Neuronal stem cell (in vitro differentiated cells): ENCODE measurements around the gene ZNRF4.

Experiments used
- DNase-seq: peaks from one replicate; pipeline ENCODE4 v3.0.0-alpha.2; 2013; ENCODE audit warnings: low spot score
- H2AFZ ChIP-seq: one replicate; pipeline ENCODE4 v1.6.1; 2013; ENCODE audit warnings: mild to moderate bottlenecking, low read length, inconsistent platforms
- H2AK5ac ChIP-seq: 2 replicates; pipeline ENCODE4 v1.6.1; 2013; ENCODE audit warnings: low read depth, mild to moderate bottlenecking, inconsistent platforms, low read length, moderate library complexity, mixed read lengths
- H2BK120ac ChIP-seq: 2 replicates; pipeline ENCODE4 v1.6.1; 2013; ENCODE audit warnings: low read depth, mild to moderate bottlenecking, inconsistent platforms, low read length, moderate library complexity, mixed read lengths
- H2BK12ac ChIP-seq: one replicate; pipeline ENCODE4 v1.6.1; 2013; ENCODE audit warnings: low read length, inconsistent platforms
- H2BK15ac ChIP-seq: 2 replicates; pipeline ENCODE4 v1.6.1; 2013; ENCODE audit warnings: mild to moderate bottlenecking, low read length, inconsistent platforms, mixed read lengths
- H2BK5ac ChIP-seq: one replicate; pipeline ENCODE4 v1.6.1; 2013; ENCODE audit warnings: inconsistent platforms, mild to moderate bottlenecking, low read length, moderate library complexity
- H3K14ac ChIP-seq: one replicate; pipeline ENCODE4 v1.6.1; 2013; ENCODE audit warnings: low read length, inconsistent platforms
- H3K18ac ChIP-seq: 2 replicates; pipeline ENCODE4 v1.6.1; 2013; ENCODE audit warnings: low read length, inconsistent platforms
- H3K23ac ChIP-seq: 2 replicates; pipeline ENCODE4 v1.6.1; 2013; ENCODE audit warnings: low read depth, mild to moderate bottlenecking, mixed read lengths, low read length, inconsistent platforms; ENCODE audit not compliant: poor library complexity
- H3K27ac ChIP-seq: replicated peaks from 3 replicates; pipeline ENCODE4 v1.5.1; 2013; ENCODE audit warnings: low read length, inconsistent platforms
- H3K27me3 ChIP-seq, 3 experiments: 2 replicates each; pipeline ENCODE4 v1.6.1; 2013; ENCODE audit warnings: low read length in 3 of 3, mild to moderate bottlenecking in 2 of 3, inconsistent platforms in 1 of 3, low read depth in 1 of 3, mixed read lengths in 1 of 3, moderate library complexity in 1 of 3; ENCODE audit not compliant: control insufficient read depth in 3 of 3, insufficient read depth in 3 of 3
- H3K36me3 ChIP-seq, 2 donors: replicated peaks in 1 of 2; 2 replicates each; pipeline ENCODE4 v1.6.1; 2013; ENCODE audit warnings: low read length in 2 of 2; ENCODE audit not compliant: control insufficient read depth in 2 of 2, insufficient read depth in 2 of 2
- H3K4ac ChIP-seq: 2 replicates; pipeline ENCODE4 v1.6.1; 2013; ENCODE audit warnings: inconsistent platforms, mild to moderate bottlenecking, low read length, moderate library complexity
- H3K4me1 ChIP-seq, 2 donors: 1 replicate in 1 of 2; 2 replicates in 1 of 2; pipeline ENCODE4 v1.6.1; 2013; ENCODE audit warnings: low read length in 2 of 2, low read depth in 1 of 2; ENCODE audit not compliant: control insufficient read depth in 2 of 2, insufficient read depth in 1 of 2
- H3K4me2 ChIP-seq: one replicate; pipeline ENCODE4 v1.6.1; 2013; ENCODE audit warnings: mild to moderate bottlenecking, low read length, inconsistent platforms; ENCODE audit not compliant: insufficient read depth, poor library complexity, severe bottlenecking
- H3K4me3 ChIP-seq, 2 donors: 2 replicates each; pipeline ENCODE4 v1.5.1; 2013; ENCODE audit warnings: low read length in 2 of 2, mild to moderate bottlenecking in 2 of 2, inconsistent platforms in 1 of 2, moderate library complexity in 1 of 2
- H3K79me1 ChIP-seq: one replicate; pipeline ENCODE4 v1.6.1; 2013; ENCODE audit warnings: low read depth, mild to moderate bottlenecking, inconsistent platforms, low read length, moderate library complexity
- H3K9ac ChIP-seq: one replicate; pipeline ENCODE4 v1.6.1; 2013; ENCODE audit warnings: mild to moderate bottlenecking, low read depth, low read length, inconsistent platforms; ENCODE audit not compliant: poor library complexity
- H3K9me3 ChIP-seq, 2 donors: replicated peaks in 1 of 2; 2 replicates each; pipeline versions ENCODE3 to v1.6.1; 2013; ENCODE audit warnings: low read length in 2 of 2, mild to moderate bottlenecking in 2 of 2, inconsistent platforms in 1 of 2, low read depth in 1 of 2, mixed read lengths in 1 of 2, moderate library complexity in 1 of 2; ENCODE audit not compliant: control insufficient read depth in 2 of 2, insufficient read depth in 1 of 2
- H4K8ac ChIP-seq: one replicate; pipeline ENCODE4 v1.6.1; 2013; ENCODE audit warnings: low read depth, mild to moderate bottlenecking, inconsistent platforms, low read length, moderate library complexity
- H4K91ac ChIP-seq: one replicate; pipeline ENCODE4 v1.6.1; 2013; ENCODE audit warnings: low read length, low read depth, mild to moderate bottlenecking, inconsistent platforms; ENCODE audit not compliant: poor library complexity
- WGBS, 2 donors: extraction: QIAGEN DNeasy Blood & Tissue Kit; methylation state at CpG; one replicate each; pipeline ENCODE4 v1.1.7; 2013; ENCODE audit warnings: missing lambda C conversion rate in 2 of 2, mixed read lengths in 1 of 2; ENCODE audit not compliant: insufficient read length in 2 of 2, insufficient replicate concordance in 1 of 2; ENCODE audit errors: extremely low coverage in 2 of 2; 5-methylcytosine and 5-hydroxymethylcytosine counted together

Gene ZNRF4

GRCh38 chr19:5417495-5418436 lies 37.5 kb upstream of the ZNRF4 start:
- Histone ChIP-seq H2BK12ac (no peak overlapping the region), H3K27me3 (no peaks in the 10 kb centered on the region), H2BK120ac (no peak overlapping the region), H4K91ac (no peak overlapping the region), H3K36me3 (no peaks in the 10 kb centered on the region), H3K4me2 (no peak overlapping the region), H3K9ac (no peak overlapping the region), H3K18ac (no peak overlapping the region), H3K27ac (no peak overlapping the region), H2BK5ac (no peak overlapping the region), H3K4me1 (peaks cover 2 to 10% of the 10 kb centered on the region in 2 donors), H3K79me1 (no peaks in the 10 kb centered on the region), H2AFZ (no peak overlapping the region), H2AK5ac (no peak overlapping the region), H3K4ac (no peak overlapping the region), H3K14ac (no peak overlapping the region), H3K23ac (no peak overlapping the region), H3K4me3 (peak overlapping the region in 1 of 2 donors; percentile 22), H3K9me3 (no peaks in the 10 kb centered on the region), H2BK15ac (no peak overlapping the region), H4K8ac (no peak overlapping the region)
- no peak for DNase-seq
- WGBS, 2 donors = no CpG with 5 or more reads among the region's 29 CpGs

- DNase-seq = no peak
These were observed 36.5 kb upstream of the ZNRF4 start for GRCh38 chr19:5418677-5419076.

GRCh38 chr19:5420953-5421352 lies 34.3 kb upstream of the ZNRF4 start:
- Histone ChIP-seq H2AK5ac (no peak overlapping the region), H3K4me3 (no peak overlapping the region)

More at GRCh38 chr19:5418677-5419076, 36.5 kb upstream of the ZNRF4 start:
- no peak overlapping the region for H2BK15ac ChIP-seq
- H3K23ac ChIP-seq = no peak overlapping the region
- no peak overlapping the region for H2AK5ac ChIP-seq
- no peak overlapping the region for H2BK5ac ChIP-seq
- H3K36me3 ChIP-seq = no peaks in the 10 kb centered on the region
- no peaks in the 10 kb centered on the region for H3K27me3 ChIP-seq
- no peak overlapping the region for H3K18ac ChIP-seq
- WGBS, 2 donors = no CpG with 5 or more reads among the region's 6 CpGs
- H3K79me1 ChIP-seq = no peaks in the 10 kb centered on the region
- no peak overlapping the region for H4K91ac ChIP-seq
- H2BK12ac ChIP-seq = no peak overlapping the region
- H3K14ac ChIP-seq = no peak overlapping the region
- no peak overlapping the region for H3K4ac ChIP-seq
- H3K4me3 ChIP-seq = no peak overlapping the region
- no peak overlapping the region for H2AFZ ChIP-seq
- no peak overlapping the region for H4K8ac ChIP-seq
- H3K27ac ChIP-seq = no peak overlapping the region
- no peak overlapping the region for H3K4me2 ChIP-seq
- H3K4me1 ChIP-seq = peaks cover 2 to 10% of the 10 kb centered on the region in 2 donors
- no peak overlapping the region for H3K9ac ChIP-seq
- H3K9me3 ChIP-seq = no peaks in the 10 kb centered on the region
- H2BK120ac ChIP-seq = no peak overlapping the region

GRCh38 chr19:5423567-5424125 lies 31.6 kb upstream of the ZNRF4 start:
- H2BK12ac ChIP-seq = no peak overlapping the region
- no peak overlapping the region for H2BK120ac ChIP-seq
- no peaks in the 10 kb centered on the region for H3K36me3 ChIP-seq
- no peak overlapping the region for H3K14ac ChIP-seq
- WGBS, 2 donors = no CpG with 5 or more reads among the region's 1 CpG
- no peak overlapping the region for H2BK5ac ChIP-seq
- peaks cover 0 to 4% of the 10 kb centered on the region in 2 donors for H3K4me1 ChIP-seq
- H3K23ac ChIP-seq = no peak overlapping the region
- no peak overlapping the region for H4K91ac ChIP-seq
- no peaks in the 10 kb centered on the region for H3K9me3 ChIP-seq
- no peaks in the 10 kb centered on the region for H3K79me1 ChIP-seq
- H3K9ac ChIP-seq = no peak overlapping the region
- no peak overlapping the region for H2AK5ac ChIP-seq
- H2BK15ac ChIP-seq = no peak overlapping the region
- H3K4ac ChIP-seq = no peak overlapping the region
- H2AFZ ChIP-seq = no peak overlapping the region
- no peak overlapping the region for H3K4me2 ChIP-seq
- H3K18ac ChIP-seq = no peak overlapping the region
- H3K4me3 ChIP-seq = no peak overlapping the region
- DNase-seq = no peak
- H4K8ac ChIP-seq = no peak overlapping the region
- H3K27me3 ChIP-seq = no peaks in the 10 kb centered on the region
- no peak overlapping the region for H3K27ac ChIP-seq

More at GRCh38 chr19:5420953-5421352, 34.3 kb upstream of the ZNRF4 start:
- Histone ChIP-seq H4K91ac (no peak overlapping the region), H3K9ac (no peak overlapping the region), H3K4me2 (no peak overlapping the region), H3K14ac (no peak overlapping the region), H3K23ac (no peak overlapping the region), H3K36me3 (no peaks in the 10 kb centered on the region), H2BK15ac (no peak overlapping the region), H2AFZ (no peak overlapping the region), H3K27me3 (no peaks in the 10 kb centered on the region), H3K79me1 (no peaks in the 10 kb centered on the region), H3K18ac (peak overlapping the region; percentile 5), H2BK5ac (no peak overlapping the region), H3K9me3 (no peaks in the 10 kb centered on the region), H3K27ac (no peak overlapping the region), H3K4me1 (peaks cover 2 to 10% of the 10 kb centered on the region in 2 donors), H2BK120ac (no peak overlapping the region), H4K8ac (no peak overlapping the region), H3K4ac (no peak overlapping the region), H2BK12ac (no peak overlapping the region)
- no CpG with 5 or more reads among the region's 7 CpGs for WGBS, 2 donors
- no peak for DNase-seq
